Uterus (tissue), 2 donors: ENCODE measurements around the gene TCF4.

Source experiments
- POLR2A ChIP-seq, 2 donors: fragments of 450-650 bp; IDR thresholded peaks; one replicate each; pipeline ENCODE4 v1.6.1; 2016; ENCODE audit warnings: antibody characterized with exemption in 2 of 2, mild to moderate bottlenecking in 1 of 2, moderate library complexity in 1 of 2
- TF ChIP-seq, protein P1 (sequence below), 4 experiments: fragments of 200-600 bp in 2 of 4; fragments of 450-650 bp in 2 of 4; sonication (generic) in 2 of 4; IDR thresholded peaks; one replicate each; pipeline ENCODE4 v1.5.1; 2016 to 2019; ENCODE audit warnings: antibody characterized with exemption in 4 of 4, mild to moderate bottlenecking in 2 of 4, moderate library complexity in 1 of 4

DNA sequence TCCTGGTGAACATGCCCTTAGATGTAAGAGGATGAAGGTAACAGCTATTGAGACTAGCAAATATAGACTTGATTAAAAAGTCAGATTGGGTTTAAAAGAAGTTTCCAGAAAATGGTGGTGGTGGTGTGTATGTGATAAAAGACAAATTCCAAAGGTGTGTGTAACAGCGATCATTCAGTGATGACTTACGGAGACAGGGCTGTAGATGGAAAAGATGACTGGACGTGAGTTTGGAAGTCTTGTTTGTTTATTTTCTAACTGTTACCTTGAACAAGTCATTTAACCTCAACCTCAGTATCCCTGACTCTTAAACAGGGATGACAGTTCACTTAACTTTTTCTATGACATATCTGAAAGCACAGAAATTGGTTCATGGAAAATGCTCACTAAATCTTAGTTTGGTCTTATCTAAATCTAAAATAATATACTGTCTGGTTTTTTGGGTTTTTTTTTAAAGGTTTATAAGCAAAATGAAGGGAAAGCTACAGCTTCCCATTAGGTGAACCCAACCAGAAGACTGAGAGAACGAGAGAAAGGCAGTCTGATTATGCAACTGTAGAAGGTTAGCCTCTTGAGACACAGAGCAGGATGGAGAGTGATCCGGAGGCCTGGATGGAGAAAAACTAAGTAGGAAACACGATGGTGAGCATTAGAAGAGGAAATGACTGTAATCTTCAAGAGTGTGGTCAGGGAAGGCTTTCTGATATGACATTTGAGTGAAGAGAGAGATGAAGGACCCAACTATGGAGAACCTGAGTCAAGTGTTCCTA lies 71.9 kb downstream of the TCF4 start:
- TF ChIP-seq, protein P1, sequence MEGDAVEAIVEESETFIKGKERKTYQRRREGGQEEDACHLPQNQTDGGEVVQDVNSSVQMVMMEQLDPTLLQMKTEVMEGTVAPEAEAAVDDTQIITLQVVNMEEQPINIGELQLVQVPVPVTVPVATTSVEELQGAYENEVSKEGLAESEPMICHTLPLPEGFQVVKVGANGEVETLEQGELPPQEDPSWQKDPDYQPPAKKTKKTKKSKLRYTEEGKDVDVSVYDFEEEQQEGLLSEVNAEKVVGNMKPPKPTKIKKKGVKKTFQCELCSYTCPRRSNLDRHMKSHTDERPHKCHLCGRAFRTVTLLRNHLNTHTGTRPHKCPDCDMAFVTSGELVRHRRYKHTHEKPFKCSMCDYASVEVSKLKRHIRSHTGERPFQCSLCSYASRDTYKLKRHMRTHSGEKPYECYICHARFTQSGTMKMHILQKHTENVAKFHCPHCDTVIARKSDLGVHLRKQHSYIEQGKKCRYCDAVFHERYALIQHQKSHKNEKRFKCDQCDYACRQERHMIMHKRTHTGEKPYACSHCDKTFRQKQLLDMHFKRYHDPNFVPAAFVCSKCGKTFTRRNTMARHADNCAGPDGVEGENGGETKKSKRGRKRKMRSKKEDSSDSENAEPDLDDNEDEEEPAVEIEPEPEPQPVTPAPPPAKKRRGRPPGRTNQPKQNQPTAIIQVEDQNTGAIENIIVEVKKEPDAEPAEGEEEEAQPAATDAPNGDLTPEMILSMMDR (IDR thresholded peaks at IDR 0.05), result no peak
- TF ChIP-seq POLR2A (IDR thresholded peaks at IDR 0.05), result no peak
